ENCODE results near the gene FNDC11.
A peak's percentile ranks its signal among the peaks of the same experiment; 100 is the strongest.
"Not testable (repeated sequence)": the region's sequence is repeated elsewhere in the genome, so short reads cannot be mapped to it uniquely, and the experiment has no call there.

Gene FNDC11

DNA sequence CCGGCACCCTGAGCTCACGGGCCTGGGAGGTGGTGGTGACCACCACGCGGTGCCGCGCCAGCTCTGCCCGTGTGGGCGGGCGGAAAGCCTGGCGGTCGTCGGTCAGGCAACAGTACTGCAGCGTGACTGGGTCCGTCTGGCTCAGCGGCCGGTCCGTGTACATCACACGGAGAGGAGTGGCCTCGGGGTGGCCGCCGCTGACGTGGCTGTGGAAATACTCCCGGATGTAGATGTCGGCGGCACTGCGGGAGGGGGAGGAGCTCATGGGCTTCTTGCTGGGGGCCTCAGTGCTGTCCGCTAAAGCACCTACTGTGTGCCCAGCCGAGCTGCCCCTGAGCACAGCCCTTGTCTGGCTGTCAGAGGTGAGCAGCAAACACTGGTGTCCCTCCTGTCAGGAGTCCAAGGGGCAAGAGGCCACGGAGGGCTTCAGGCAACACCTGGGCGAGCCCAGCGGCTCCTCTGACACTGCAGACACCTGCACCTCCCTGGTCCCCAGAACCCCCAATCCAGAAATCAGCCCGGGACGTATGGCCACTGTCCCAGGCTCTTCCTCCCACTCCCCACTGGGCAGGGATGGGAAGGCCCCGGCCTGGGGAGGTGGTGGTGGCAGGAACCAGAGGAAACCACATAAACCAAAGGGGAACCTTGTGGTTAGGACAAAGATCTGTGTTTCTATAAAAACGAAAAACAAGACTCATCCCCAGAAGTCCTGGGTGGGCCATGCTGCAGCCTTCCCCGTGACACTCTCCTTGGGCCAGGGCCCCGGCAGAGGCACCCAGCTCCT lies 13.6 kb downstream of the FNDC11 start:
- DNase-seq, result peak in 7 of 14 donors; percentile 4 to 33 (median 19)

DNA sequence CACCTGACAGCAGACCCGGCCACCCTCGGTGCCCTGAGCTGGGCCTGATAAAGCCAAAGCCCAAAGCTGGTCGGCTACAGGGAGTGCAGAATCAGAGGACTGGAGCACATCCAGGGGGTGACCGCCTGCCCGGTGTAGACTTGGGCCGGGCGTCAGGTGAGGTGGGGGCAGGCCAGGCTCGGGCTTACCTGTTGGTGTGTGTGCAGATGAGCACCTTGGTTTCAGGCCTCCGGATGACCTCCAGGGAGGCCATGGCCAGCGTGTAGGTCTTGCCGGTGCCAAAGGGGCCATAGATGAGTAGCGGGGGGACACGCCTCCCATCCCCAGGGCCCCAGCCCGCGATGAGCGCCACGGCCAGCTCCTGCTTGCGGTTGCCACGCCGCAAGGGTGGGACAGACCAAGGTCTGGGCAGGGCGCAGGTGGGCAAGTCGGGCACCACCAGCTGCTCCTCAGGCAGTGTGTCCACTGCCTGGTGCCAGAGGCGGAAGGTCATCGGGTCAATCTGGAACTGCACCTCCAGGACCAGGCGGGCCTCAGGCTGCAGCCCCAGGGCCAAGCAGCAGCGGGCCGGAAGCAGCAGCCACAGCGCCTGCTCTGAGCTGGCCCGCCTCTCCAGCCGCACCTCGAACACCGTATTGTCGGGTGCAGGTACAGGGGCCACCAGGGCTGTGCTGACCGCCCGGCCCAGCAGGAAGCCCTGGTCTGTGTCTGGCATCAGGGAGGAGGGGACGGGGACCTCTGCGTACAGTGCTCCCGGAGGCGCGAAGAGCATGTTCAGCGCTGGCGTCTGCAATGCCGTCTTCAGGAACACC lies 14.4 kb downstream of the FNDC11 start:
- DNase-seq, result no peak

DNA sequence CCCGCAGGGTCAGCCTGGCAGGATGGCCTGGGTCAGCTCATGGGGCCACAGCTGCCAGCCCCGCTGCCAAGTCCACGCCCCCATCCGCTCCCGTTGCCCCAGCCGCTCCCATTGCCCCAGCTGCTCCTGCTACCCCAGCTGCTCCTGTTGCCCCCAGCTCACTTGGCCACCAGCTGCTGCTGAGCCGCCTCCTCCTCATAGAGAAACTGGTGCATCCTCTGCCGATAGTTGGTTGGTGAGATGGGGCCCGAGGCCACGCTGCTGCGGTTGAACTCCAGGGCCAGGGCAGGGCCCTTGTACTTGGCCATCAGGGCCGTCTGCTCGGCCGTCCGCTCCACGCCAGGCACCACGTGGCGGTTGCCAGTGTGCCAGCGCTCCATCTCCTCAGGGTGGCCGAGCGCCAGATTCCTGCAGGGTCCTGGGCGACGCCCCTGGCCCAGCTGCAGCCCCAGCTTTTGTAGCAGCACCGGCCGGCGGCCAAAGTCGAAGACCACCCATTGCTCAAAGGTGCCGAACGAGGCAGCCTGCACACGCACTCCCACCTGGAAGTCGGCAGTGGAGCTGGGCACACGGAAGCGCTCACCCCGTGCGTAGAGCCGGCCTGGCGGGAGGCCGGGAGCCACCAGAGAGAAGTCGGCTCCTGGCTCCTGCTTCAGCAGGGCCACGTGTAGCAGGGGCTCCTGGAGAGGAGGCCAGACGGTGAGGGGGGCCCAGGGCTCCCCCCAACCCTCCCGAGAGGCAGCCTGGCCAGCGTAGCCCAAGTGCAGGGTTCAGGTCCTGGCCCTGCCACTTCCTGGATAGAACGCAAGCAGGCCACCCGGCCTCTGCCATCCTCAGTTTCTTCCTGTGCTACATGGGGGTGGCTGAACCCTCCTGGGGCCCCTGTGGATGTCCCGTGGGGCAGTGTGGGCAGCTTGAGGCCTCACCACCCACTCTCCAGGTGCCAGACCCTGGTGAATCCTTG lies 15.3 kb downstream of the FNDC11 start:
- DNase-seq, result no peak

DNA sequence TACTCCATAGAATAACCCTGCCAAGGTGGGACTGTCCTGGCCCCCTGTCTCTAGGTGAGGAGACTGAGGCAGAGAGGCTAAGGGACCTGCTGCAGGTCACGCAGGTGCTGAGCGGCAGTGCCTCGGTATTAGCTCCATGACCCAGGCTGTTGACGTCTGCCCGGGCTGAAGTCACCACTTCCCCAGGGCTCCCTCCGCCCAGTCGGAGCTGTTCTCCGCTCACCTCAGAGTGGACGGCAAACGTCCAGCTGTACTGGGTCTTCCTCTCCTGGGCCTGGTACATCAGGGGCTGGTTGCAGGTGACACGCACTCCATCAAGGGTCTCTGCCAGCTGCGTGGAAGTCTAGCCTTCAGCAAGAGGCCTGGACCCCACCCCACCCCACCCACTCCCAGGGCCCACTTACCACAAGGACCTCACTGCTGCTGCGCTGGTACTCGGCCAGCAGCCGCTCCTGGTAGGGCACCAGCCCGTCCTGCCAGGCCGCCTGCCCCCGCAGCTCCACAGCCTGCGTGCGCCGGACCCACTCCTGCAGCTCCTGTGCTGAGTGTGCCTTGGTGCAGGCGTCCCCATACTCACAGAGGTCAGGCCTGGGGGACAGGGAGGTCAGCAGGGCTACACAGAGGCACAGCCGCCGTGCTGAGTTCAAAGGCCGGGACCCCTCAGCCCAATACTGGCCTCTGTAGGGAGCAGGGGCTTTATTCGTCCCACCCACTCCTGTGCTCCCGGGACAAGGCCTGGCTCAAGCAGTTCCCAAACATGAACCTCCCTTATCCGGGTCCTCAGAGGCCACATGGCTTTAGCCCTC lies 16.5 kb downstream of the FNDC11 start:
- DNase-seq, result no peak

DNA sequence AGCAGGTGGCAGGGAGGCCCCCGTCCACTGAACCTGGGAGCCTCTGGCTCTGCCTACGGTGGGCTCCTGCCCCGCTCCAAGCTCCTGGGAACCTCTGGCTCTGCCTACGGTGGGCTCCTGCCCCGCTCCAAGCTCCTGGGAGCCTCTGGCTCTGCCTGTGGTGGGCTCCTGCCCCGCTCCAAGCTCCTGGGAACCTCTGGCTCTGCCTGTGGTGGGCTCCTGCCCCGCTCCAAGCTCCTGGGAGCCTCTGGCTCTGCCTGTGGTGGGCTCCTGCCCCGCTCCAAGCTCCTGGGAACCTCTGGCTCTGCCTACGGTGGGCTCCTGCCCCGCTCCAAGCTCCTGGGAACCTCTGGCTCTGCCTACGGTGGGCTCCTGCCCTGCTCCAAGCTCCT lies 17.1 kb downstream of the FNDC11 start:
- not testable (repeated sequence) for DNase-seq

DNA sequence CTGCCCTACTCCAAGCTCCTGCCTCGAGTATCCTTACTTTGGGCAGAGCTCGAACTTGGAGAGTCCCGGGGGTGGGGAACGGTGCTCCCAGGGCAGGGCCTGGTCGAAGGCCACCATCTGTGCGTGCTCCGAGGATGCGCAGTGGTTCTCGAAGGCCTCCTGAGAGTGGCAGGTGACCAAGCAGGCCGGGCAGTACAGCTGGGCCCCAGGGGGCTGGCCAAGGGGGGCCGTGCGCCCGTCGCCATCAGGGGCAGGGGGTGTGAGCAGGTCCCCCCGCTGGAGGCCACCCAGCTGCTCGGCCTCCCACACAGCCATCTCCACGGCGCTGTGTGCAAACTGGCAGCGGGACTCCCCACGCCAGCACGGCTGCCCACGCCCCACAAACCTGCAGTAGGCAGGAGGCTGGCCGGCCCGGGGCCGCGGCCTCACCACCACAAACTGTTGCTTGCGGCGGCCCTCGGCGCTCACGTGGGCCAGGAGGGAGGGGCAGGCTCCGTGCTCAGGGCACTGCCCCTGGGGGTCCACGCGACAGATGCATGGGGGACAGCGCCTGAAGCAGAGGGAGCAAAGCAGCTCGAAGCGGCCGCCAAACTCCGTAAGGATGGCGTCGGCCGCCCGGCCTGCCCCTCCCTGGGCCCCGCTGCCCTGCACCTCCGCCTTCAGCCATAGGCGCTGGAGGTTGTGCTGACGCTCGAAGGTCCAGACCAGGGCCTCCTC lies 18.3 kb downstream of the FNDC11 start:
- no peak for DNase-seq

DNA sequence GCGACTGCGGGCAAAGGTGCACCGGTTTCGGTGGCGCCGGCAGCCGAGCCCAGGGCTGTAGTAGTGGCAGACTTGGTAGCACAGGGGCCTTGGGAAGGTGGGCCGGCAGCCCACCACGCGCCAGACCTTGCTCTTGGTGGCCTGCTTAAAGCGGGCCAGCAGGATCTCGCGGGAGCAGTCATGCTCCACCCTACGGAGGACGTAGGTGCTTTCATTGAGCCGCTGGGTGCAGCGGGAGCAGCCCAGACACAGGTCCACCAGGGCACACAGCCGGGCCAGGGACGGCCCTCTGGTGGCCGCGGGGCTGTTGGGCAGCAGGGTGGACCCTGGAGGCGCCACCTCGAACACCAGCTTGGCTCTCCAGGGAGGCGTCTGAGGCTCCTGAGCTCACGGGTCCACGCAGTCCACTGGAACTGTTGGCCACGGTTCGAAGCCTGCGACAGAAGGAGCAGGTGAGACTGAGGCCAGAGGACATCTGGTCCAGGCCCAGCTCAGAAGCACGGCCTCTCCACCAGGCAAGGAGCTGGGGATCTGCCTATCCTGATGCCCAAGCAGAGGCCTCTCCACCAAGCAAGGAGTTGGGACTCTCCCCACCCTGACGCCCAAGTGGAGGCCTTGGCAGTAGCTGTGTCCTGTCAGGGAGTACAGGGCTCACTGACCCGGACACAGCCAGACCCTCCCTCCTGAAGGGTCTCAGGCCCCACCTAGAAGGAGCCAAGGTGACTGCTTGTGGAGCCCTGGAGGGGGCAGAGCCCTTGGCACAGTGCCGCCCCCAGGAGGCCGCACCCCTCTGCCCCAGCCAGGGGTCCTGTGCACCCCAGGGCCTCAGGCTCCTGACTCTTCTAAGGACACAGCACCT lies 19.1 kb downstream of the FNDC11 start:
- DNase-seq, result no peak

DNA sequence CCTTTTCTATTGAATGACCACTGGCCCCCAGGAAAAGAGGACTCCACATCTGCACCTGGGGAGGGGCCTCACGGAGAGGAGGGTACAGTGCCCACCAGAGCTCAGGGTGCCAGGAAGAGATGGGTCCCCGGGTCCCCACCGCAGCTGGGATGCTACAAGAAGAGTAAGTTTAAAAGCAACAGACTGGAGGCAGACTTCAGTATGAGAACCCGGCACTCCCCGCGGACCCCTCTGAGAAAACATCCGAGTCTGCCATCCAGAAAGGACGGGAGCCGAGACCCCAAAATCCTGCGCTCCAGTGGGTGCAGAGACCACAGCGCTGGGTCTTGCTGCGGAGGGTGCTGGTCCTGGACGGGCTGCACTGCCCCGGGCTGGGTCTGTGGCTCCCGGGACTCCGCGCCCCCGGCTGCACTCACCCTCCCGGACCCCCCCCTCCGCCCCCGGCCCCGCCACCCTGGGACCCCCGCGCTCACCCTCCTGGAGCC lies 19.7 kb downstream of the FNDC11 start:
- no peak for DNase-seq

DNA sequence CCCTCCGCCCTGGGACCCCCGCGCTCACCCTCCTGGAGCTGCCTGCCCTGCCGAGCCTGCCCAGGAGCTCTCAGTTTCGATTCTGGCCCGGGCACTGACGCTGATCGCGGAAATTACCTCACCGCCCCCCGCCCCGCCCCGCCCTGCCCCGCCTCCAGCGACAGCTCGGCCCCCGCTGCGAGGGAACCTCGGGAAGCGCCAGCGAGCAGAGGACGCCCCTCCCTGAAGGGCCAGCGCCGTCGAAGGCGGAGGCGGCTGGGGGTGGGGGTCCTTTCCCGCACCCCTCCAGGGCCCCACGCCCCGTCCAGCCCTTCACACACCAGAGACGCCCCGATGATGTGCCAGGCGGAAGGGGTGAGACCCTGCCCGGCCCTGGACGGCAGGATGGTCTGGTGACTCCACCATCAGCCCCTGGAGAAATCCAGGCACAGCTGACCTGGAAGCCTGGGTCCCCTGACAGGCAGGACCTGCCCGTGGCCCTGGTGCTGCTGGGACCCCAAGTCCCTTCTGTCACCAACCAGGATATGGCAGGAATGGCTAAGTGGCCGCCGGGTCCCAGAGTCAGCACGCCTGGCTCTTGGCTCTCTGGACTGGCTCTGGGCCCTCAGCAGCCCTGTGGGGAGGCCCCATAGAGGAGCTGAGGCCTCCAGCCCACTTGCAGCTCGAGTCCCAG lies 20.3 kb downstream of the FNDC11 start, which contains the start of gene HELZ2:
TSS of gene HELZ2 (minus strand) at position 84 of the 673 bp plus-strand sequence. CDS start 1,854 bp downstream, outside the sequence.
- DNase-seq, result peak in 10 of 14 donors; percentile 1 to 73 (median 32)

DNA sequence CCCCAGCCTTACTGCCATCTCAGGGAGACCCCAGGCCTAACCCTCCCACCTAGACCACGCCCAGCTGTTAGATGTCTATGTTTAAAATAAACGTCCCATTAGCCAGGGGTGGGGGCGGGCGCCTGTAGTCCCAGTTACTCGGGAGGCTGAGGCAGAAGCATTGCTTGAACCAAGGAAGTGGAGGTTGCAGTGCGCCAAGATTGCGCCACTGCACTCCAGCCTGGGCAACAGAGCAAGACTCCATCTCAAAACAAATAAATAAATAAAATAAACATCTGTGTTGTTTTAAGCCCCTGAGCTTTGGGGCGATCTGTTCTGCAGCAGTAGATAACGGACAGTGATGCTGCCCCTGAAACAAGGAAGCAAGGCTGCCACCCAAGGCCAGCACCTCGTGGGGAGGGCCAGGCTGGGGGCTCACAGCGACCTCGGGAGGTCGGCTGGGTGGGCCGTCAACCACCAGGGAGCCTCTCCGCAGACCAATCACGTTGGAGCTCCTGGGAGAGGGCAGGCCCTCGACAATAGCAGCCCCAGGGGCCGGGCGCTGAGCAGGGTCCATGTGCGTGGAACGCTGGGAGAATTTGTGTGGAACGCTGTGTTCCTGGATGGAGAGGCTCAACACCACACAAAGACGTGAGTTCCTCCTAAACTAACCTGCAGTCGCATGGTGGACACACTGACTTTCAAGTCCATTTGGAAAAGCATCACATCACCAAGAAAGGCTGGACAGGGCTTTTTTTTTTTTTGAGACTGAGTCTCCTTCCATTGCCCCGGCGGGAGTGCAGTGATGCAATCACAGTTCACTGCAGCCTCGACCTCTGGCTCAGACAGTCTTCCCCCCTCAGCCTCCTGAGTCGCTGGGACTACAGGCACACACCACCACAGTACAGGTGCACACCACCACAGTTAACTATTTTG lies 21.1 kb downstream of the FNDC11 start:
- no peak for DNase-seq

DNA sequence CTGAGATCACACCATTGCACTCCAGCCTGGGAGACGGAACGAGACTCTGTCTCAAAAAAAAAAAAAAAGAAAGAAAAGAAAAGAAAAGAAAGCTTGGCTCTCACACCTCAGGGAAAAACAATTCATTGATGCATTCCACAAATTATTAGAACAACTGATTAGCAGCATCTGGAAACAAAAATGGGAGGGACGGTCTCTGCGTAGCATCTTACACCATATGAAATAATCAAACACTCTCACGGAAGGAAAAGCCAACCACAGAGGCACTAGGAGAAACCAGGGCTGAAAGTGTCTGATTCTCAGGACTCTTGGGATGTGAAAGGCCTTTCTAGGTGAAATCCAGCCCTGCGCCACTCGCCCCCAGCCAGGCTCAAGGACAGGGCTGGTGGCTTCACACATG lies 22.4 kb downstream of the FNDC11 start:
- DNase-seq, result no peak

DNA sequence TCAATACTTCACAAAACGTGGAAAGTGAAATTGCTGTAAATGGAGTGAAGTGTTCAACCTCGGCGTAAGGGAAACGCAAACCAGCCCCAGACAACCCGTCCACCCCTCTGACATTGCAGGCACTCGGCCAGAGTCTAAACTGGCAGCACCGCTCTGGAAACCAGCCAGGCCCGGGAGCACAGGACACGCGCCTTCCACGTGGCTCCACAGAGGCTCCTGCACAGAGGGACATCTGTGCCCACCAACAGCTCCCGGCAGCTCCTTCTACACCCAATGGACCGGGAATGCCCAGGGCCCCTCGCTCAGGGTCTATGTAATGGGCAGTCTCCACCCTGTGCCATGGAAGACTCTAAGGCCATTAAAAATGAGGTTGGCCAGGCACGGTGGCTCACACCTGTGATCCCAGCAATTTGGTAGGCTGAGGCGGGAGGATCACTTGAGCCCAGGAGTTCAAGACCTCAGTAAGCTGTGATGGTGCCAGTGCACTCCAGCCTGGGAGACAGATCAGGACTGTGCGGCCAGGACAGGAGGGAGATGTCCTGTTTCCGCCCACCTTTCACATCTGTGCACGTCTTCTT lies 23.4 kb downstream of the FNDC11 start:
- peak in 7 of 14 donors; percentile 6 to 35 (median 18) for DNase-seq

DNA sequence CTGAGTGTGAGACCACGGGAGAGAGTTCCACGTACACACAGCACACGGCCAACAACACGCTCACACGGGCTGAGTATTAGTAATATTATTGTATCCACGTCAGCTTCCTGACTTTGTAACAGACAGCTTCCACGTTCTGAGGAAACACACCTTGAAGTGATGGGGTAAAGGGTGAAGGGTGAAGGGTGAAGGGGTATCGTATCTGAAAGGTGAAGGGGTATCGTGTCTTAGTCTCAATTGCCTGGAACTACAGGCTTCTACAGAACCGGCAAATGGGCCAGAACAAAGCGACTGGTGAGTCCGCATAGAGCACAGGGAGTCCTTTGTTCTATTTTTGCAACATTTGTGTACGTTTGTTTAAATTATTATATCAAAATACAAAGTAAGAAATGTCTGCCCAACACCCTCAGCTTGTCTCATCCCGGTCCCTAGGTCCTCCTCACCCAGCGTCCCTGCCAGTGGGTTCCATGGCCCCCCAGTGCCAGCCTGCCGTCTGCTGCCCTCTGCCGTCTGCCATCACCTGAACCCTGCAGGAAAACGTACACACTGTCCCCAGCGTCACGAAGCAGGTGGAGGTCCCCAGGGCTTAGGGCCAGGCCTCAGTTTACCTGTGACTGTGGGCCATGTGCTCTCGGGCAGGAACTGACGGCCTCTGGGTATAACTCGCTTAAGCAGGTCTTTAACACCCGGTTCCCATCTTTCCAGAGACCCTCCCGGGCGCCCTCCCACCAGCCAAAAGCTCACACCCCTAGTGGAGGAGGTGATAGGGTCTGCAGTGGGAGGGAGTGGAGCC lies 24.5 kb downstream of the FNDC11 start:
- DNase-seq, result no peak

DNA sequence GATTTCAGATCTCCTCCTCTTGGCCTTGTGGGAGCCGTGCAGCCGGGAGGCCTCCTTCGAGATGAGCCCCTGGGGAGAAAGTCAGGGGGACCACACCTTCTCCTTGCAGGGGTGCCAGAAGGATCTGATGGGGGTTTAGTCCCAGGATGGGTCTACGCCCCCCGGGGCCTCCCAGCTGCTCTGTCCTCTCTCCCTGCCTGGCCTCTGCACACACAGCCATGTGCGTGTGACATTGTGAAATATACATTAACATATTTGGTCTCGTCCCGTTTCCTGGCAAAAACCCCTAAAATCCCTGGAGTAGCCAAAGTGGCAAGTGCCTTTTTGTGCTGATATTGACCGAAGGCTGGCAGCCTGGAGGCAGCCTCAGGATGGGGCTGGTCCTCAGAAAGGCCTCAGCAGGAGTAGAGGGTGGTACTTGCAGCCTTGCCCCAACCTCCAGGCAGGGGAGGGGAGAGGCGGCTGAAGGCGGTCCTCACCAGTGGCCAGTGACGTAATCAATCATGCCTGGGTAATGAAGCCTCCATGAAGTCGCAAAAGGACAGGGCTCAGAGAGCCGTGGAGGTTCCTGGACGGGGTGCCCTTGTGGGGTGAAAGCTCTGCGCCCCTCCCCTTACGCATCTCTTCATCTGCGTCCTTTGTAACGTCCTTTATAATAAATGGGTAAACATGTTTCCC lies 25.2 kb downstream of the FNDC11 start:
- DNase-seq, result no peak

DNA sequence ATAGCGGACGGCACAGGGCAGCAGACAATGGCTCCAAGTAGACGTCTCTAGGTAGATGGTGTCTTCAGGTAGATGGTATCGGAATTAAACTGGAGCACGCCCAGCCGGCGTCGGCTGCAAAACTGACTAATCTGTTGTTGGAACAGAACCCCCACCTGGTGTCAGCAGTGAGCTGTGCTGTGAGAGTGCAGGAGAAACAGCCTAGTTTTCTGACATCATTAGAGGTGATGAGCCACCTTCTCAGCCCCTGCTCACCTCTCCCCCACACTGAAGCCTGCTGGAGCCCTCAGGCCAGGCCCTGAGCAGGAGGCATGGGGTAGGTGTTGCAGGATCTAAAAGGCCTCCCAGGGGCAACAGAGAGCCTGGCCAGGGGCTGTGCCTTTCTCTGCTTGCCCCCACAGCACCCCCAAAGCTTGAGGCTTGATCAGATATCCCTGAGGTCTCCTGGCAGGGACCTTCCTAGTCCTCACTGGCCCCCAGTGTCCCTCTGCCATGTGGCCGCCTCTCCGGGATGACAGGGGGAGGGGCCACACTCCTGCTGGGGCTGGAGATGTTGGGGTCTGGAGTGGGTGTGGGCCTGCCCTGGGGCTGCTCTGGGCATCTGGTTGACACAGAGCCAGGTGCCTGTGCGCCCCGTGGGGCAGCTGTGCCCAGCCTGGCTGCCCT lies 27.0 kb downstream of the FNDC11 start:
- no peak for DNase-seq
